HEK293T (cell line): ENCODE results near the gene ZNF436.

ENCODE experiments used
- CTCF ChIA-PET: fragments of 350-600 bp; formaldehyde crosslinking; extraction: SDS; loops from one replicate; lab custom pipeline; 2021; ENCODE audit warnings: antibody characterized with exemption, inconsistent platforms; lab: Yijun Ruan, JAX
- POLR2A ChIA-PET: fragments of 350-600 bp; formaldehyde crosslinking; extraction: SDS; loops from one replicate; lab custom pipeline; 2020; ENCODE audit warnings: antibody characterized with exemption, inconsistent platforms; lab: Yijun Ruan, JAX
- DNase-seq: peaks from one replicate; pipeline ENCODE4 v3.0.0; 2012; ENCODE audit warnings: mixed read lengths; ENCODE audit errors: extremely low spot score
- ARNT ChIP-seq: fragments of 450-650 bp; IDR thresholded peaks from 2 replicates; pipeline ENCODE4 v1.6.1; 2017; ENCODE audit warnings: mild to moderate bottlenecking
- CTBP1 ChIP-seq: fragments of 450-650 bp; IDR thresholded peaks from 2 replicates; pipeline ENCODE4 v1.6.1; 2016; ENCODE audit warnings: borderline replicate concordance
- ELF4 ChIP-seq: fragments of 450-650 bp; IDR thresholded peaks from 2 replicates; pipeline ENCODE4 v1.6.1; 2017; ENCODE audit warnings: antibody characterized with exemption
- FOXK2 ChIP-seq: fragments of 450-650 bp; IDR thresholded peaks from 2 replicates; pipeline ENCODE4 v1.6.1; 2016; ENCODE audit warnings: mild to moderate bottlenecking
- FOXM1 ChIP-seq: fragments of 450-650 bp; IDR thresholded peaks from 2 replicates; pipeline ENCODE4 v1.6.1; 2017; ENCODE audit warnings: mild to moderate bottlenecking, borderline replicate concordance
- HDGF ChIP-seq: fragments of 450-650 bp; IDR thresholded peaks from 2 replicates; pipeline ENCODE4 v1.6.1; 2017; ENCODE audit warnings: antibody characterized with exemption, borderline replicate concordance
- L3MBTL2 ChIP-seq: fragments of 450-650 bp; conservative IDR thresholded peaks from 2 replicates; pipeline ENCODE4 v1.6.1; 2016; ENCODE audit warnings: mild to moderate bottlenecking
- LEF1 ChIP-seq: fragments of 450-650 bp; IDR thresholded peaks from 2 replicates; pipeline ENCODE4 v1.6.1; 2017; ENCODE audit warnings: mild to moderate bottlenecking, borderline replicate concordance
- NFRKB ChIP-seq: fragments of 450-650 bp; IDR thresholded peaks from 2 replicates; pipeline ENCODE4 v1.6.1; 2016; ENCODE audit warnings: mild to moderate bottlenecking, moderate library complexity
- PKNOX1 ChIP-seq: fragments of 450-650 bp; IDR thresholded peaks from 2 replicates; pipeline ENCODE4 v1.6.1; 2016
- SP1 ChIP-seq: fragments of 450-650 bp; IDR thresholded peaks from 2 replicates; pipeline ENCODE4 v1.6.1; 2017
- SUZ12 ChIP-seq: fragments of 450-650 bp; IDR thresholded peaks from 2 replicates; pipeline ENCODE4 v1.6.1; 2016; ENCODE audit warnings: mild to moderate bottlenecking
- TARDBP ChIP-seq: fragments of 450-650 bp; IDR thresholded peaks from 2 replicates; pipeline ENCODE4 v1.6.1; 2016
- ZNF384 ChIP-seq: fragments of 450-650 bp; IDR thresholded peaks from 2 replicates; pipeline ENCODE4 v1.6.1; 2016

ZNF436 gene

GRCh38 chr1:23407016-23407630, 37.5 kb upstream of the ZNF436 start:
- ChIA-PET CTCF (no interaction called here), POLR2A (no interaction called here)
- DNase-seq, result no peak
- TF ChIP-seq SUZ12, result no peak
- no peak for TF ChIP-seq ELF4
- TF ChIP-seq LEF1, result no peak
- TF ChIP-seq FOXK2, result no peak
- no peak for TF ChIP-seq SP1
- TF ChIP-seq ZNF384, result no peak
- TF ChIP-seq TARDBP, result no peak
- TF ChIP-seq NFRKB, result no peak
- TF ChIP-seq L3MBTL2, result no peak

- no peak for DNase-seq
- ChIA-PET POLR2A (no interaction called here), CTCF (interaction anchor here (0.6 kb wide), 1 partner anchor 554 kb away, joined by 4 read pairs; no protein-coding TSS in a partner anchor)
- TF ChIP-seq HDGF (no peak), FOXK2 (no peak), TARDBP (no peak), FOXM1 (no peak), ZNF384 (no peak), ARNT (no peak), LEF1 (no peak), SUZ12 (no peak), ELF4 (no peak), PKNOX1 (no peak), CTBP1 (no peak)
These were observed 36.3 kb upstream of the ZNF436 start for GRCh38 chr1:23405946-23406345.

- ChIA-PET POLR2A (interaction anchor here (3.0 to 3.9 kb wide), 2 partner anchors 35 to 59 kb away, joined by 18 to 25 read pairs; partner anchors contain the start of genes HNRNPR and ZNF436), CTCF (interaction anchor here (0.6 to 2.6 kb wide), 17 partner anchors 8 to 315 kb away, joined by 3 to 17 read pairs (median 3); partner anchors contain the start of genes HNRNPR and ZNF436)
- DNase-seq, result peak; percentile 89
- TF ChIP-seq TARDBP (no peak), FOXM1 (no peak), NFRKB (no peak), L3MBTL2 (no peak), CTBP1 (no peak)
These were observed 34.3 kb upstream of the ZNF436 start for GRCh38 chr1:23403735-23404486.

- DNase-seq, result no peak
- ChIA-PET POLR2A (interaction anchor here (0.9 to 3.9 kb wide), 3 partner anchors 34 to 87 kb away, joined by 3 to 25 read pairs (median 18); partner anchors contain the start of genes HNRNPR and ZNF436), CTCF (interaction anchor here (0.6 to 2.6 kb wide), 15 partner anchors 8 to 220 kb away, joined by 3 to 17 read pairs (median 4); partner anchors contain the start of genes HNRNPR and ZNF436)
- TF ChIP-seq FOXK2 (no peak), HDGF (no peak), CTBP1 (no peak), NFRKB (no peak)
These were observed 33.7 kb upstream of the ZNF436 start for GRCh38 chr1:23403355-23403734.

- TF ChIP-seq PKNOX1, result no peak
- TF ChIP-seq SP1, result no peak
- no peak for TF ChIP-seq NFRKB
- TF ChIP-seq ARNT, result no peak
- TF ChIP-seq ELF4, result no peak
- TF ChIP-seq HDGF, result no peak
- ChIA-PET POLR2A (interaction anchor here (0.6 to 3.9 kb wide), 4 partner anchors 24 to 86 kb away, joined by 3 to 25 read pairs (median 10); partner anchors contain the start of genes HNRNPR and ZNF436), CTCF (interaction anchor here (0.8 to 2.6 kb wide), 7 partner anchors 8 to 187 kb away, joined by 3 to 17 read pairs (median 3); partner anchors contain the start of gene HNRNPR)
- no peak for DNase-seq
These were observed 33.4 kb upstream of the ZNF436 start for GRCh38 chr1:23403038-23403336.

GRCh38 chr1:23402286-23403037, 32.8 kb upstream of the ZNF436 start:
- ChIA-PET CTCF (interaction anchor here (1.0 to 1.1 kb wide), 3 partner anchors 43 to 186 kb away, joined by 3 read pairs; no protein-coding TSS in a partner anchor), POLR2A (interaction anchor here (0.6 to 3.9 kb wide), 4 partner anchors 23 to 86 kb away, joined by 3 to 25 read pairs (median 10); partner anchors contain the start of genes HNRNPR and ZNF436)
- TF ChIP-seq ARNT, result no peak
- TF ChIP-seq L3MBTL2, result no peak
- TF ChIP-seq PKNOX1, result no peak
- DNase-seq, result no peak
